Epidermal melanocyte (primary cell): Measurements from ENCODE around the gene SGCG.

Source experiments
- DNase-seq: peaks from one replicate; pipeline ENCODE4 v3.0.0; 2011; ENCODE audit warnings: low spot score; ENCODE audit not compliant: insufficient read length

SGCG gene

DNA sequence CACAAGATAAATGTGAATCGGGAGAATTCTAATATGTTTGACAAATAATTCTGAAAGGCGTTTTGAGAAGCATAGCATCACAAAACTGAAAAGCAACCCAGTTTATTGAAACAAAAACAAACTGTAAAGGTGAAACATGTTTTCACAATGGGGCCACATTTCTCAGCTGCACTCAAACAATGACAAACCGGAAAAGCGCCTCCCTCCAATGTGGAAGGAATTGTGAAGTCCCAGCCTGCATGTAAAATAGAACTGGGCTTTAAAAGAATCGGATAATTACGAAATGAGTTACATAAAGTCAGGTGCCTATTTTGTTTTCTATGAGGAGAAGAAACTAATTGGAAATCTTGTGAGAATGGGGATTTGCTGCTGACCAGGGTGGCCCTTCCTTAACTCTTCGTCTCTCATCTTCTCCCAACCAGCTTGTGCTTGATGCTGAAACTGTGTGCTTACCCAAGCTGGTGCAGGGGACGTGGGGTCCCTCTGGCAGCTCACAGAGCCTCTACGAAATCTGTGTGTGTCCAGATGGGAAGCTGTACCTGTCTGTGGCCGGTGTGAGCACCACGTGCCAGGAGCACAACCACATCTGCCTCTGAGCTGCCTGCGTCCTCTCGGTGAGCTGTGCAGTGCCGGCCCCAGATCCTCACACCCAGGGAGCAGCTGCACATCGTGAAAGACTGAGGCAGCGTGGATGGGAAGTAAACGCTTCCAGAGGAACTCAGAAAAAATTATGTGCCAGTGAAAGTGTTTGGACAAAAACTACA, 143.3 kb downstream of the SGCG start:
- DNase-seq: no peak

DNA sequence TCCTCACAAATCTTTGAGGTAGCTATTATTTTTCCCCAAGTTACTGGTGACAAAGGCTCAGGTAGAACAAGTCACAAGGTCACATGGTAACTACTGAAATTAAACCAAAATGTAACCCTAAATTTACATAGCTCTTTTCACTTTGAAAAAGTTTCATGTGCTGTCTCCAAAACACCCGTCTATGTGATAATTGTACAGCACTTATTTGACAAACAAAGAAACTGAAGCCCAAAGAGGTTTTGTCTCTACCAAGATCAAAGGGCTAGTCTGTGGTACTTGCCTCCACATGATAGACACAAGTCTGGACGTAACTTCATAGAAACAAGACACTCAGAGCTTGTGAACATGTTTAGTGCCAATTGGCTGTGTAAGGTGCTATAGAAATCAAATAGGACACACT, 144.4 kb downstream of the SGCG start:
- no peak for DNase-seq

DNA sequence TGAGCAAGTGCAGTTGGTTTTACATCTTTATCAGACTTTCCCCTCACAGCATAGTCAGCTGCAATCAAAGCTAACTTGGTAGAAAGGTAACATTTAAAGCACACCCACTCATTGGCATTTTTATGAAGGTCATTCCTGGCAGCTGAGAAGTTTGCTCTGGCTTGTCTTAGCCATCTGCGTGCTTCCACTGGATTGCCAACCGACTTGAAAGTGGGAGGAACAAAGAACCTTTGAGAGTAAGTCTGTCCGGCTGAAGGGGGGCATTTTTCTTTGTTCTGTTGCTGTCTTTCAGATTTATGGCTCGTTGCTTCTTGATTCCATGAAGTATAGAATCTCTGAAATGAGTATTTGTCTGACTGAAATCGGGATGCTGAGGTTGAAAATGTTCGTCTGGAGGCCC, 149.6 kb downstream of the SGCG start:
- no peak for DNase-seq

DNA sequence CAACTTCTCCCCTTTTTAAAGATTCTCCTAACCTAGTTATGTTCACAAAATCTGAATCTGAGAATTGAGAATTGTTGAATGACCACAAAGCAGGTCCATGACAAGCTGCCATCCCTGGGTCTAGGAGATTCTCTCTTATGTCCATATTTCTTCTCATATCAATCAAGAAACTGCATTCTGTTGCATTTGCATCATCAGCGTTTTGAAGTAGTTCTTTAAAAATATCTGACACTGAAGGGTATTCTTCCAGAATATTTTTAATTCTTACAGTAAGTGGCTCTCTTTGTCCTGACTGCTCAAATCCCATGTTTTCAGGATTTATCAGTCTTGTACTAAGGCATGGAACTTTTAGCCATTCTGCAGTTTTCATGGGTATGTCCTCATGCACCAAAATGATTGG, 158.4 kb downstream of the SGCG start:
- no peak for DNase-seq

DNA sequence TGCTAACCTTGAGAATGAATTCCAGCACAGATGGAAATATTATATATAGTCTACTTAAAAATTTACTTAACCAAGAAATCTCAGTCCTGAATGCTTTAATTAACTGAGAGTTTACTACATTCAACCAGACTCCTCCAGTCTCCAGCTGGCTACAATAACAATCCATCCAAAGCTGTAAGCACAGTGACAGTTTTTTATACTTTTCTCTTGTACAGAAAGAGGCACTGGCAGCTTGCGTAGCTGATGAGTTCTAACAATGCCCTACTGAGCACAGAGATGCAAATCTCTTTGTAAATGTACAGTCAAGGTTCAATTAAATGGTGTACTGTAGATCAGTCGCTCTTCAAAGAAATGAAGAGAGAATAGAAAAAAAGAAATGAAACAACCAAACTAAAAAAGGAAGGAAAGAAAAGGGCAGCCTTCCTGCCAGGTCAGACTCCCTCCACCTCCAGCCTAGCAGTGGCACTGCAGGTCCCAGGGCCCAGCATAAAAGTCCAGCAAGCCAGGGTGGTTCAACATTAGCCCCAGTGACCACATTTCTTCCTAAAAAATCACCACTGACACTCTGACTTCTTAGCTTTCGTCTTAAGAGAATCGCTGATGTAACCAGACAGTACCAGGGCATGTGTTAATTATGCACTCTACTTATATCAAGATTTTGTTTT, 164.3 kb downstream of the SGCG start:
- DNase-seq: no peak

DNA sequence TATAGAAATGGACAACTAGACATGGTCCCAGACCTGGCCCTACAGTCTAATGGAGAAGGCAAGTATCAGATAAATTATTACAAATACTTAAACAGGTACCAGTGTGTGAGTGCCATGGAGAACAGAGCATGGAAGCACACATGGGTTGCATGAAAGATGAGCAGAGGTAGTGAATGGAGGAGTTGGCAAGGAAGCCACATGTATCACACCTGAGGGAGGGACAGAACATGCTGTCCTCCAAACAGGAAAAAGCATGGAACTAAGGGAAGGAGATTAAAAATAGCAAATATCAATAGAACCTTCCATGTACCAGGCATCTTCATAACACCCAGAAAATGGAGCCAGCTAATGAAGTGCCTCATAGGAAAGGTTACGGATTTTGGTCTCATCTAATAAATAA, 166.8 kb downstream of the SGCG start:
- no peak for DNase-seq

DNA sequence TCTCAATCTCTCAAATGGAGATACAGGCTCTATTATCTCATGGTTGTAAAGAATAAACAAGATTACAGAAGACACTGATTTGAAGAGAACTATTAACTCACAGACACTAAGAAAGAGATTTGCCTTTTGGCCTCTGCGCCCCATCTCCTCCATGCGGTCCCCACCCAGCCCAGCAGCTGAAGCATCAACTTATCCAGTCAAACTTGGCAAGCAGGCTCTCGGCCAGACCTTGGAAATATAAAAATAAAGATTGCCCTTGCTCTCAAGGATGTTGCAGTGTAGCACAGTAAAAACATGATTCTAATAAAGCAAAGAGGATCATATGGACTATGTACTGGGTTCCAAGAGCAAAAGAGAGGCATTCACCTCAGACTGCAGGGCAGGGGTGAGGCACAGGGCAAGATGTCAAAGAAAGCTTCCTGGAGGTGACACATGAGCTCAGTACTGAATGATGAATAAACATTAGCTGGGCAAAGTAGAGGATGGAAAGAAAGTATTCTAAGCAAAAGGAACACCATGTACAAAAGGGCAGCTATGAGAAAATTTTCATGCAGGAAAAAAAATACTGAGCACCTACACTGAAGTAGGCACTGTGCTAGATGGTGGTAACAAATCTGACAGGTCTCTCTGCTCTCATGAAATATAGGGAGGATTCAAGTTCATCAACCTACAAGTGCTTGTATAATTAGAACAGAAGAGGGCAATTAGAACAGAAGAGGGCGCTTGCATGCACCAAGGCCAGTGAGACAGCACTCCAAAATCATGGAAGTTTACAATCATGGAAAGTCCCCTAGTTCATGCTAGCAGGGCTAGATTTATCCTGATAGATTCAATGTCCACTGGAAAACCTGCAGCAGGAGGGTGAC, 167.7 kb downstream of the SGCG start:
- DNase-seq: no peak

DNA sequence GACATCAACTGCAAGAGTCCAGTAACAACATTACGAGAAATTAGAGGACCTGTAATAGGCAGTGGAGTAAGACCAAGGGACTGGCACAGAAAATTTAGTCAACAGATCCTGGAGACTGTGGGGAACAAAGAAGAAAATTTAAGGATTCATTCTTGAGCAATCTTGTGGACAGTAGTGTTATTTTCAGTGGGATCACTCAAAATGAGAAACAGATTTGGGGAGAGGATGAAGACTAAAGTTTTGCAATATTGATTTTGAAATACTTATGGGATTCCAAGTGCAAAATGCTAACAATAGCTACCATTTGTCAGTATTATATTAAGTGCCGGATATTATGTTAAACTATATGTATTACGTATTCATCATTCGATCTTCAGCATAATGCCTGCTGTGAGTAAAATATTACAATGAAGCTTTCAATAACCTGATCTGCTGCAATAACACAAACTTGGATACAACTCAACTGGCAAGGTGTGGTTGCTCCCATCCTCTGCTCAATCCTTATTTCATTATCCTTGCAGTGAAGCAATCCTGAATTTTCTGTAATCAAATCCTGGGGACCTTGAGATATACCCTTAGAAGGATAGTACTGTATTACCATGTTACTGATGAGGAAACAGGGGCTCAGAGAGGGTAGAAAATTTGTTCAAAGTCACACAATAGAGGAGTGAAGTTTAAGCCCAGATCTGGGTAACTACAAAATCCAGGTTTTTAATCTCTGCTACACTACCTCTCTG, 168.6 kb downstream of the SGCG start:
- peak; percentile 44 for DNase-seq

DNA sequence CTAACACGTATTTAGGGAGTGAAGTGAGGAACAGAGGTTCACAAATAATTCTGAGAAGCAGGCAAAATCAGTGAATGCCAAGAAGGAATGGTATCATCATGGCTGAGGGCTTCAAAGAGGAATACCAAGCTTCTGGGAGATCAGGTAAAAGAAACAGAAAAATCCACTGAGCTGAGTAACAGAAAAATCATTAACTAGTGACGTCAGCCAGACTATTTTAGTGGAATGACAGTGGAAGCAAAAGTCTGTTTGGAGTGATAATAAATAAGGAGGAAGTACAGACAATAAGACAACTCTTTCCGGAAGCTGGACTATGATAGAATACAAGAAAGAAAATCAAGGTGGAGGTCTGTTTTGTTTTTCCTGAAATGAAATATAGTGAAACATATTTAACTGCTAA, 169.2 kb downstream of the SGCG start:
- DNase-seq: no peak

DNA sequence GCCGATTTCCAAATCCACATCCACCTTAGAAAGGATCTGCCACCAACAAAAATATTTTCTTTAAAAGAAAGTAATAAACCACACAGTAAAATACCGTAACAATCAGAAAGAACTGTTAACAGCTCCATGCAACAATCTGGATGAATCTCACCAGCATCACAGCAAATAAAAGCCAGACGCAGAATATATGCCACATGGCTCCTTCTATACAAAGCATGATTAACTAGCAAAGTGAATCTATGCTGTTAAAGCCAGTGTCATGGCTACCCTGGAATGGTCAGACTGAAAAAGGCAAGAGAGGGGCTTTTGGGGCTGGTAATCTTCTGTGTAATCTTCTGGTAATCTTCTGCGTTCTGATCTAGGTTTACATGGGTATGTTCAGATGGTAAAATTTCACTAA, 171.4 kb downstream of the SGCG start:
- no peak for DNase-seq

DNA sequence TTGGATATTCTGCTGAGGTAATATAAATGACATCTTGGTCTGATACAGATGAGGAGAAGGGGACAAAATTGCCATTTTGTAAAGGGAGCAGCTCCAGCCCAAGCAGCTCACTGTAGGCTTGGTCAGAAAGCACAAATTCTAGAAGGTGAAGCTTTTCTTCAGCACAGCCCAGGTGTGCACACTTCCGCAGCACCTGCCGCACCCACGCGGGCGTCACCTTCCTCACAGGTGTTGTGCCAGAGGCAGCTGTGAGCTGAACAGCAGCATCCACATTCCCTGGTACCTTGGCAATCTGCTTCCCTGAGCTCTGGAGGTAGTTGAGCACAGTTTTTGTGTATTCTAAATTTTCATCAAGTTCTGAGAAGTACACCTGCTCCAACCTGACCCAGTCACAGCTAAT, 173.7 kb downstream of the SGCG start:
- no peak for DNase-seq

DNA sequence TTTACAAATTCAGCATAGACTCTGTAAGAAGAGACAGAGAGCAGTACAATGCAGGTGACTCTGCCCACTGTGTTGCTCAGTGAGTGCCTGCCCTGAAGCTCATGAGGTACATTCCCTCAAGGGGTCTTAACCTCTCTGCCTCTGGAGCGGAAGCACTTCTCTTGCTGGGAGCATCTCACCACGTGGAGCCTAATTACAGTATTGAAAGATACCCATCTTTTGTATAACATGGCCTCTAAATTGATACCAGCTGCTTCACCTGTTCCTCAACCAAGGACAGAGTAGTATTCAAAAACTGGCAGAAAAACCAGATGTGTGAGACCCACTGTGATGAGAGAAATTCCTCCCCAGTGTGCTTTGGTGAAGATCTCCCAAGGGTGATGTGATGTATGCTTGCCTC, 175.6 kb downstream of the SGCG start:
- DNase-seq: no peak

DNA sequence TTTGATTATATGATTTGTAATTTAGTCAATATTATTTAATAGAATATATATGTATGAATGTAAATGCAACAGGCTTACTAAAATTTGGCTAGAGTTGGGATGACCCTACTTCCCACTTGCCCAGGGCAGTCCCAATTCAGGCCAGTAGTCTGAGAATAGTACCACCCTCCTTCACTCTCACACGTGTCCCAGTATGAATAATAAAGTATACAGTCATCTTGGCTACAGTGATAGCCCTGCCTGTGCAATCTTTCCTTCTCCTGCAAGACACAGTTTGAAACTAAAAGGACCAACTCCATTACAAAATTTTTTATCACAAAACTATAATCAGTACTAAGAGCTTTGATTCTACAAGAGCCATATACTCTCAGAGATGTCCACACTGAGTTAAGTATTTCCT, 176.6 kb downstream of the SGCG start:
- no peak for DNase-seq

DNA sequence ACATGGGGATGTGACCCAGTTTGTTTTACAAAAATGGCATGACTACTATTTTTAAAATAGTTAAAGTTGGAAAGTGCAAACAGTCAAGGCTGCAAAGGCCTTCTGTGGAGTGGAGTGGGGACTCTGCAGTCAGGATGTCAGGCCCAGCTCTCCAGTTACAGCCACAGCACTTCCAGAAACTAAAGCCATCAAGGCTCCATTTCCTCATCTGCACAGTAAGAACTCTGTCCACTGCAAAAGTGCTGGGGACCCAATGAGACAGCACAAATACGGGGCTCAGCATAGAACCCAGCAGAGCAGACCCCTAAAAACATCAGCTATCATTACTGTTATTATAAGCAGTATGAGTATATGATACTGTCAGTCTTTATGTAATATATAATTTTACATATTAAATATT, 179.1 kb downstream of the SGCG start:
- DNase-seq: no peak

DNA sequence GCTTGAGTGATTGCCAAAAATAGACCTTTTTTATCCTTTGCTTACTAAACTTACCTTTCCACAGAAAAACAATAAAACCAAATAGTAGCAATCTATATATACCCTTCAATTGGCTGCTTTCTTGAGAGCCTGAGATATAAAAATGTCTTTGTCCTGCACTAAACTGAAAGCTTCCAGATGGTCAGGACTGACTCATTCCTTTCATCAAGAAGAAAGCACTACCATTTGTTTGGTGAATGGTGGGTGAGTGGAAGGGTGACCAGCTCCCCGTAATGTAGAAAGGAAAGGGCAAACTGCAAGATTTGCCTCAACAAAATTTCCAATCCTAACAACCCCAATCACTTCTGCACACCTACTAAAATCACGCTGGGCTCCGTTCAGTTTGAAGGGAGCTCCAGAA, 184.9 kb downstream of the SGCG start:
- no peak for DNase-seq

DNA sequence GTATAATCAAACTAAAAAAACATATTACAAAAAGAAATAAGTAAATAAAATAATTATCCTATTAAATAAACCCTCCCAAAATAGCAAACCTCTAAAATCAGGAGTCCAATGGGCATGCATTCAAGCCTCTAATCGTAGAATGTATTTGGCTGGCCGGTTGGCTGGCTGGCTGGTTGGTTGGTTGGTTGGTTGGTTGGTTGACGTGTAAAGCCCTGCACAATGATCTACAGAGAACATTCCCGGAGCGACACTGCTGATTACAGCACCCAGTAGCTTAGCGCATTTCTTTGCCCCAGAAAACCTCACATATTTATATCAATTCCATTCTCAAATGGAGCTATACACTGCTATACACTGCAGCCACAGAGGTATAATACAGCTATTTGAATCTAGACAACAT, 187.1 kb downstream of the SGCG start:
- DNase-seq: no peak

DNA sequence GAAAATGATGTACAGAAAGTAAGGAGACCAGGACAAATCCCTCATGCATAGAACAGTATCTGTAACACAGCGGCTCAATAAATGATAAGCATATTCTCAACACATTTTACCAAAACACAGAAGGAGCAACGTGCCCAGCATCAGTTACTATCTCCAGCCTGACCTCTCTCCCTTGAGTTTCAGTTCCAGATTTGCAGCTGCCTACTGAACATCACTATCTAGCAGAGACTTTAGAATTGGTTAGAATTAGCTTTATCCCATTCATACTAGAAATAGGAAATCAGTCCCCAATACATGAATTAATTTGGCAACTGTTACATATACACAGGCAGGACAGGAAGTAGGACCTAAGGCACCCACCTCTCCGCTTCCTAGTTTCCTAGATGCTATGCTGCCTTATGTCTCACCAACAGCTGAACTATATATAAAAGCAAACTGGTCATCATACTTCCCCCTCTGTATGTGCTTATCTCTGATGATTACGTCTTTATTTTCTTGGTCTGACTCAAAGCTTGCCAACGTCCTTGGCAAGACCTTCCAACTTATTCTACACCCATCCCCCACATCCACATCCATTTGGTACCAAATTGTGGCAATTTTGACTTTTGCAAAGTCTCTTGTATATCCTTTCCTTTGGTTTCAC, 191.6 kb downstream of the SGCG start:
- DNase-seq: no peak
